NCI-H82 treated with DMSO at 0.1 percent for 48 hours (cell line): ENCODE measurements around the gene LPP.

Experiments
- DNase-seq: peaks from one replicate; lab custom pipeline; 2025; ENCODE audit not compliant: unreplicated experiment; lab: John Stamatoyannopoulos, UW

The LPP gene

GRCh38 chr3:188728371-188728896, 574.5 kb downstream of the LPP start:
- DNase-seq, result no peak

GRCh38 chr3:188729422-188729821, 575.5 kb downstream of the LPP start:
- DNase-seq, result no peak

- DNase-seq, result peak; percentile 68
Measured at GRCh38 chr3:188734395-188734794, 580.4 kb downstream of the LPP start.

- DNase-seq, result no peak
Measured at GRCh38 chr3:188739511-188739910, 585.6 kb downstream of the LPP start.

- DNase-seq, result no peak
Measured at GRCh38 chr3:188740010-188740409, 586.1 kb downstream of the LPP start.

GRCh38 chr3:188742755-188743550, 589.0 kb downstream of the LPP start:
- no peak for DNase-seq

- DNase-seq, result no peak
Measured at GRCh38 chr3:188744166-188744565, 590.2 kb downstream of the LPP start.

- DNase-seq, result no peak
Measured at GRCh38 chr3:188745031-188745430, 591.1 kb downstream of the LPP start.

GRCh38 chr3:188746291-188746783, 592.4 kb downstream of the LPP start:
- DNase-seq, result no peak

GRCh38 chr3:188747489-188747888, 593.5 kb downstream of the LPP start:
- no peak for DNase-seq

GRCh38 chr3:188749010-188749617, 595.2 kb downstream of the LPP start:
- DNase-seq, result no peak

- no peak for DNase-seq
Measured at GRCh38 chr3:188749830-188750229, 595.9 kb downstream of the LPP start.

- DNase-seq, result no peak
Measured at GRCh38 chr3:188750617-188751016, 596.7 kb downstream of the LPP start.

- DNase-seq, result no peak
Measured at GRCh38 chr3:188752850-188753249, 598.9 kb downstream of the LPP start.

- no peak for DNase-seq
Measured at GRCh38 chr3:188754267-188754666, 600.3 kb downstream of the LPP start.

- DNase-seq, result no peak
Measured at GRCh38 chr3:188756241-188756640, 602.3 kb downstream of the LPP start.

- no peak for DNase-seq
Measured at GRCh38 chr3:188759336-188760005, 605.5 kb downstream of the LPP start.

GRCh38 chr3:188760408-188760807, 606.5 kb downstream of the LPP start:
- no peak for DNase-seq

GRCh38 chr3:188761439-188761838, 607.5 kb downstream of the LPP start:
- DNase-seq, result no peak

- no peak for DNase-seq
Measured at GRCh38 chr3:188761964-188762363, 608.0 kb downstream of the LPP start.

GRCh38 chr3:188764609-188765008, 610.7 kb downstream of the LPP start:
- DNase-seq, result no peak

- peak; percentile 42 for DNase-seq
Measured at GRCh38 chr3:188769831-188770230, 615.9 kb downstream of the LPP start.
